Measurements from ENCODE around the gene NRN1L.

Gene NRN1L

DNA sequence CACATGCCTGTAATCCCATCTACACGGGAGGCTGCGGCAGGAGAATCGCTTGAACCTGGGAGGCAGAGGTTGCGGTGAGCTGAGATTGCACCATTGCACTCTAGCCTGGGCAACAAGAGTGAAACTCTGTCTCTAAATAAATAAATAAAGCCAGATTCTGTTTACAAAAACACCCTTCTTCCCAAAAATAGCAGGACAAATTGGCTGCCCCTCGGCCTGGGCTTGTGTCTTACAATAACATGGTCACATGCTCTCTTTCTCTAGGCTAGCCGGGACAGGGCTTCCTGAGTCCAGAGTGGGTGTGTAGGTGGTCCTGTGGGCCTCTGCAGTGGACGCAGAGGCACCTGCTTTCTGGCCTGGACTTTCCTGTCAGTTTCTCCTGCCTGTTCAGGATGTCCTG, 15.0 kb upstream of the NRN1L start:
- H3K9ac ChIP-seq (ENCODE audit: low read depth, low read length): no peak overlapping the region
- H3K4me1 ChIP-seq (ENCODE audit: insufficient read depth, low read length): no peaks in the 10 kb centered on the region; the same call in 1 of the 2 replicates
- H3K9me3 ChIP-seq (ENCODE audit: control insufficient read depth, insufficient read depth, low read length): no peaks in the 10 kb centered on the region
- H3K36me3 ChIP-seq (ENCODE audit: insufficient read depth, low read length): peaks cover 12% of the 10 kb centered on the region

DNA sequence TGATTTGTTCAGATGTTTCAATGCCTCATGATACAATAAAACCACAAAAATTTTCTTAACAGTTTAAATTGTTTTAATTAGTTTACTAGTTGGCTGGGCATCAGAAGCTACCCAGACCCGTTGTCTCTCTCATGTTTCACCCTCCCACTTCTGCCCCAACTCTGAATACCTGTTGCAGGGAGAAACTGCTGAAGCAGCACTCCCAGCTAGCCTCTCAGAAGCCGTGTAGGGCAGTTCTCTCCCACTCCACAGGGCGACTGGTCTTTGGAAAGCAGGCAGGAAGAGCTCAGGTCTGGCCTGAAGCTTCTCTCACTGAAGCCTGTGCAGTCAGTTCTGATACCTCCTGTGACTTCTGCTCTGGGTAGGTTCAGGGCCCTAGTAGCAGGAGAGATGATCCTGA, 13.4 kb upstream of the NRN1L start:
- H3K36me3 ChIP-seq (ENCODE audit: insufficient read depth, low read length): peaks cover 19% of the 10 kb centered on the region
- no peaks in the 10 kb centered on the region; the same call in 1 of the 2 replicates for H3K4me1 ChIP-seq (ENCODE audit: insufficient read depth, low read length)
- no peaks in the 10 kb centered on the region for H3K9me3 ChIP-seq (ENCODE audit: control insufficient read depth, insufficient read depth, low read length)

GRCh38 chr16:67872131-67872630, 12.5 kb upstream of the NRN1L start:
- no peaks in the 10 kb centered on the region for H3K9me3 ChIP-seq (ENCODE audit: control insufficient read depth, insufficient read depth, low read length)
- peaks cover 21% of the 10 kb centered on the region for H3K36me3 ChIP-seq (ENCODE audit: insufficient read depth, low read length)
- no peaks in the 10 kb centered on the region; the same call in 1 of the 2 replicates for H3K4me1 ChIP-seq (ENCODE audit: insufficient read depth, low read length)
- peak overlapping the region; percentile 97; the same call in 1 of the 2 replicates for H3K9ac ChIP-seq (ENCODE audit: low read depth, low read length)

More for the DNA sequence above, 13.4 kb upstream of the NRN1L start:
- H3K9ac ChIP-seq (ENCODE audit: low read depth, low read length): no peak overlapping the region

DNA sequence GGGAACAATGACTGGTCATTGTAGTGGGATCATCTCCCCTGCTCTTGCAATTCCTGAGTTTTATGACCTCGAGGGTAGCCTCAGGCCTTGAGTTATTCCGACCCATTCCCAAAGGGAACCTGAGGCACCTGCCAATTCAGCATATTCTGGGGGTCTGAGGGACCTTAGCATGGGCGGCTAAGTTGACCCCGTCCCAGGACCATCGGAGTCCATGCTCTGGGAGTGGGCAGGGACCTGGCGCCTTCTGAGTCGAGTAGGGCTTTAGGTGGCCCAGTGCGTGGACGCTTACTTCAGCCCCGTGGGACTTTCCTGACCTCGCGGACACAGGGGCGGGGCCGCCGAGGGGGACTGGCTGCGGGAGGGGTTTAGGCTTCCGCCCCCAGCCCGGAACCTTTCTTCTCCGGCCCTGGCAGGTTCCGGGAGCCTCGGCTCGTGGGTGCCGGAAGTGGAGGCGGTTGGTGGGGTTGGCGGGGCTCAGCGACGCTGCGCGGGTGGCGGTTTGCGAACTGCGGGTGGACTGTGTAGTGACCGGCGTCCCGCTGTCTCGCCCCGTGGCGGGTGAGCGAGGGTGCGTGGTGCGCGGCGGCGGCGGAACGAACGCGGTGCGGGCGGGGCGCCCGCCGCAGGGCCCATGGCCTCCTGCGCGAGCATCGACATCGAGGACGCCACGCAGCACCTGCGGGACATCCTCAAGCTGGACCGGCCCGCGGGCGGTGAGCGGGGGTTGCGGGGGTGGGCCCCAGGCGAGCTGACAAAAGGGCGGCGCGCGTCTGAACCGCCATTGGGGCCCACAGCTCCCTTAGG, 11.9 kb upstream of the NRN1L start, which contains the start of gene EDC4:
Gene EDC4, plus strand, starts transcription at position 422 of the 804 bp plus-strand sequence. Its CDS starts 210 bp downstream, at position 632.
- H3K9ac ChIP-seq (ENCODE audit: low read depth, low read length): peak within 1 kb of the TSS; percentile 97
- H3K36me3 ChIP-seq (ENCODE audit: insufficient read depth, low read length): peaks cover 22% of the 10 kb centered on the region
- H3K4me1 ChIP-seq (ENCODE audit: insufficient read depth, low read length): no peaks in the 10 kb centered on the region; the same call in 1 of the 2 replicates
- H3K9me3 ChIP-seq (ENCODE audit: control insufficient read depth, insufficient read depth, low read length): no peaks in the 10 kb centered on the region

DNA sequence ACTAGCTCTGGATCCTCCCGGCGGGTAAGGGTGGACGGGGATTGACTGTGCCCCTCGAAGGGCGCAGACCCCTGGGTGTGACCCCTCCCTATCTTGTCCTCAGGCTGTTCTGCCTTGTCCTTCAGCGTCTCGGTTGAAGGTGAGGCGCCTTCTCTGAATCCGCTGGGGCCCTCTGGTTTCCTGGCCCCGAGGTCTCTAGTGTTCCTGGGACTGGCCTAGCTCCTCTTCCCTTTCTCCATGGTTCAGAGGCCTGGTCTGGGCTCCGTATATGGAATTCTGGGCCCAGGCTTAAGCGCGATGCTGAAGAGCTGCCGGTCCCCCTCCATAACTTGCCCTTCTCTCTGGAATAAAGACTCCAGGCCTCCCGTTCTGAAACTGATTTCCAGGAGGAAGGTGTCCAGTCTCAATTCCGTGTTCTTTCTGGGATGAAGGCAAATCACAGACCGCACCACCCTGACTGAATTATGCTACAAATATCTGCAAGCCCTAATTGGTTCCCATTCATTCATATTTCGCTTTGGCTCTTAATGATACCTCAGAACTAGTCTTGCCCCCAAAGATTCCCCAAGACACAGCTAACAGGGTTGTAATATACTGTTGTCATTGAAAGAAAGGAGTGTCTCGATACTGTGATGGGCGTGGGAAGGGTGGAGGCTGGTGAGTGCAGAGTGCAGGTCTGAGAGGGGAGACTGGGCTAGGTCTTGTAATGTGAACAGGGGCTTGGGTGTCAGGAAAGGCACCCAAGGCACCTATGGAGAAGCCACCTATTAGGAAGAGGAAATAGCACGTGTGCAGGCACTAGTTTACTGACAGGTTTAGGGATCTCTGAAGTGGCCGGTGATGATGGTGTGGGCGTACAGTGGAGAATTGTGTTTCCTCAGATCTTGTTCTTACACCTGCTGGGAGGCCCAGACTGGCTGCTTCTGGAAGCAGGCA, 11.0 kb upstream of the NRN1L start:
- H3K9me3 ChIP-seq (ENCODE audit: control insufficient read depth, insufficient read depth, low read length): no peaks in the 10 kb centered on the region
- H3K4me1 ChIP-seq (ENCODE audit: insufficient read depth, low read length): no peaks in the 10 kb centered on the region; the same call in 1 of the 2 replicates
- H3K36me3 ChIP-seq (ENCODE audit: insufficient read depth, low read length): peaks cover 19% of the 10 kb centered on the region
- H3K9ac ChIP-seq (ENCODE audit: low read depth, low read length): peak overlapping the region; percentile 97

DNA sequence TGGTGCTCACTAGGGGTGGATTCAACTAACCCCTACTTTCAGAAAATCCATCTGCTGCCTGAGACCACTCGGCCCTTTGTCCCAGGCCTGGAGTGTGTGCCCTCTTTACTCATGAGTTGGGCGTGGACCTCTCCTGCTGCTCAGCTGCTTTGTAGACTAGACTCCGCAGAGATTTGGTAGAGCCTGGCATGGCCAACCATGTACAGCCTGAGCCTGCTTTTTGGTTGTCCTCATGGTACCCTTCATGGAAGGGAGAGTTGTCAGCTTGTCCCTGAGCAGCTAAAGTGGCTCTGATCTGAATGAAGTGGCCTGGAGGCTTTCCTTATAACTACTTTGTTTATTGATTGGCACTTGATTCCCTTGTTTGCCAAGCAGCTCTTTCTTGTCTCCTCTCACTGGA, 10.3 kb upstream of the NRN1L start:
- Histone ChIP-seq H3K4me1 (ENCODE audit: insufficient read depth, low read length) (no peaks in the 10 kb centered on the region; the same call in 1 of the 2 replicates), H3K36me3 (ENCODE audit: insufficient read depth, low read length) (peaks cover 19% of the 10 kb centered on the region), H3K9me3 (ENCODE audit: control insufficient read depth, insufficient read depth, low read length) (no peaks in the 10 kb centered on the region), H3K9ac (ENCODE audit: low read depth, low read length) (no peak overlapping the region)

DNA sequence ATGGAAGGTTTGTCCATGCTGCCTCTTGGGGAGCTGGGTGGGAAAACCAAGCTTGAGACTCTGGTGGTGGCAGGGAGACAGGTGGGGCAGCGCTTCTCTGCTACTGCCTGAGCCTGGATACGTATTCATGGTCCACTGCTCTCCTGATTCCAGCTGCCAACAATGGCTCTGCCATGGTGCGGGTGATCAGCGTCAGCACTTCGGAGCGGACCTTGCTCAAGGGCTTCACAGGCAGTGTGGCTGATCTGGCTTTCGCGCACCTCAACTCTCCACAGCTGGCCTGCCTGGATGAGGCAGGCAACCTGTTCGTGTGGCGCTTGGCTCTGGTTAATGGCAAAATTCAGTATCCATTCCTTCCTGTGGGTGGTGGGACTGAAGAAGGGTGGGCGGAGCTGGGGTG, 7.6 kb upstream of the NRN1L start:
- H3K9me3 ChIP-seq (ENCODE audit: control insufficient read depth, insufficient read depth, low read length): no peaks in the 10 kb centered on the region
- no peaks in the 10 kb centered on the region; the same call in 1 of the 2 replicates for H3K4me1 ChIP-seq (ENCODE audit: insufficient read depth, low read length)
- peaks cover 19% of the 10 kb centered on the region for H3K36me3 ChIP-seq (ENCODE audit: insufficient read depth, low read length)
- no peak overlapping the region for H3K9ac ChIP-seq (ENCODE audit: low read depth, low read length)

DNA sequence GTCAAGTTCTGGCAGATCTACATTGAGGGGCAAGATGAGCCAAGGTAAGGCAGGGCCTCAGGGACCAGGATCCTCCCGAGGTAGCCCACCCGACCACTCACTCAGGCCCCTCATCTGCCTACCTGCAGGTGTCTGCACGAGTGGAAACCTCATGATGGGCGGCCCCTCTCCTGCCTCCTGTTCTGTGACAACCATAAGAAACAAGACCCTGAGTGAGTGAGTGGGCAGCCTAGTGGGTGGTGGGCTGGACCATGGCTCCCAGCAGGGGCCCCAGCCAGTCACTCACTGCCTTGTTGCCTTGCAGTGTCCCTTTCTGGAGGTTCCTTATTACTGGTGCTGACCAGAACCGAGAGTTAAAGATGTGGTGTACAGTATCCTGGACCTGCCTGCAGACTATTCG, 6.5 kb upstream of the NRN1L start:
- no peak overlapping the region for H3K9ac ChIP-seq (ENCODE audit: low read depth, low read length)
- H3K36me3 ChIP-seq (ENCODE audit: insufficient read depth, low read length): peaks cover 19% of the 10 kb centered on the region

DNA sequence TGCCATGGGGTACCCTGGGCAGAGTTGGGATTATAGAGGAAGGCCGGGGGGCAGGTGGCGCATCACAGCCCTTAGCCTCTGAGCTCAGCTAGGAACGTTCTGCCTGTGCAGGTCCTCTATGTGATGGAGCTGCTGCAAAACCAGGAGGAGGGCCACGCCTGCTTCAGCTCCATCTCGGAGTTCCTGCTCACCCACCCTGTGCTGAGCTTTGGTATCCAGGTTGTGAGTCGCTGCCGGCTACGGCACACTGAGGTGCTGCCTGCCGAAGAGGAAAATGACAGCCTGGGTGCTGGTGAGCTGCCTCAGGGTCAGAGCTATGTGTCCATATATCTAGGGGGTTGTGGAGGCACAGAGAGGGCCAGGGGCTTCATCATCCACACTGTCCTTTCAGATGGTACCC, 5.8 kb upstream of the NRN1L start:
- peaks cover 19% of the 10 kb centered on the region for H3K36me3 ChIP-seq (ENCODE audit: insufficient read depth, low read length)
- no peaks in the 10 kb centered on the region for H3K9me3 ChIP-seq (ENCODE audit: control insufficient read depth, insufficient read depth, low read length)
- no peaks in the 10 kb centered on the region; the same call in 1 of the 2 replicates for H3K4me1 ChIP-seq (ENCODE audit: insufficient read depth, low read length)
- H3K9ac ChIP-seq (ENCODE audit: low read depth, low read length): no peak overlapping the region

More for the DNA sequence above, 6.5 kb upstream of the NRN1L start:
- no peaks in the 10 kb centered on the region; the same call in 1 of the 2 replicates for H3K4me1 ChIP-seq (ENCODE audit: insufficient read depth, low read length)
- H3K9me3 ChIP-seq (ENCODE audit: control insufficient read depth, insufficient read depth, low read length): no peaks in the 10 kb centered on the region

GRCh38 chr16:67879462-67879861, 5.2 kb upstream of the NRN1L start:
- no peak overlapping the region for H3K9ac ChIP-seq (ENCODE audit: low read depth, low read length)
- H3K9me3 ChIP-seq (ENCODE audit: control insufficient read depth, insufficient read depth, low read length): no peaks in the 10 kb centered on the region
- H3K4me1 ChIP-seq (ENCODE audit: insufficient read depth, low read length): 0 out of 2 replicates have a peak, but pooled peaks cover 2% of the 10 kb centered on the region
- peaks cover 19% of the 10 kb centered on the region for H3K36me3 ChIP-seq (ENCODE audit: insufficient read depth, low read length)

DNA sequence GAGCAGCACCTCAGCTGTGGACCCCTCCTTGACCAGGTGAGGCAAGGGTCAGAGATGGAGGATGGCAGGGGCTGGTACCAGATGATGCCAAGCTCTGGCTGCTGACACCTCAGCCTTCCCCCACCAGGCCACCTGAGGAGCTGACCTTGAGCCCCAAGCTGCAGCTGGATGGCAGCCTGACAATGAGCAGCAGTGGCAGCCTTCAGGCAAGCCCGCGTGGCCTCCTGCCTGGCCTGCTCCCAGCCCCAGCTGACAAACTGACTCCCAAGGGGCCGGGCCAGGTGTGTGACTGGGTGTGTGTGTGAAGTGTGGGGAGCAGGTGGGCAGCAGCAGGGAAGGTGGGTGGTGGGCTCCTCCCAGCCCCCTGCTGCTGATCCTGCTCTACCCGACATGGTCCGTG, 4.7 kb upstream of the NRN1L start:
- H3K9me3 ChIP-seq (ENCODE audit: control insufficient read depth, insufficient read depth, low read length): no peaks in the 10 kb centered on the region

DNA sequence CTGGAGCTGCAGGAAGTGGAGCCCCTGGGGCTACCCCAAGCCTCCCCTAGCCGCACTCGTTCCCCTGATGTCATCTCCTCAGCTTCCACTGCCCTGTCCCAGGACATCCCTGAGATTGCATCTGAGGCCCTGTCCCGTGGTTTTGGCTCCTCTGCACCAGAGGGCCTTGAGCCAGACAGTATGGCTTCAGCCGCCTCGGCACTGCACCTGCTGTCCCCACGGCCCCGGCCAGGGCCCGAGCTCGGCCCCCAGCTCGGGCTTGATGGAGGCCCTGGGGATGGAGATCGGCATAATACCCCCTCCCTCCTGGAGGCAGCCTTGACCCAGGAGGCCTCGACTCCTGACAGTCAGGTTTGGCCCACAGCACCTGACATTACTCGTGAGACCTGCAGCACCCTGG, 4.1 kb upstream of the NRN1L start:
- no peaks in the 10 kb centered on the region for H3K9me3 ChIP-seq (ENCODE audit: control insufficient read depth, insufficient read depth, low read length)
- no peak overlapping the region for H3K9ac ChIP-seq (ENCODE audit: low read depth, low read length)
- peaks cover 10% of the 10 kb centered on the region; the same call in 1 of the 2 replicates for H3K4me1 ChIP-seq (ENCODE audit: insufficient read depth, low read length)
- H3K36me3 ChIP-seq (ENCODE audit: insufficient read depth, low read length): peaks cover 19% of the 10 kb centered on the region

More for the DNA sequence above, 4.7 kb upstream of the NRN1L start:
- Histone ChIP-seq H3K4me1 (ENCODE audit: insufficient read depth, low read length) (peaks cover 4% of the 10 kb centered on the region; the same call in 1 of the 2 replicates), H3K36me3 (ENCODE audit: insufficient read depth, low read length) (peaks cover 19% of the 10 kb centered on the region), H3K9ac (ENCODE audit: low read depth, low read length) (no peak overlapping the region)

- H3K36me3 ChIP-seq (ENCODE audit: insufficient read depth, low read length): peaks cover 10% of the 10 kb centered on the region
- H3K9ac ChIP-seq (ENCODE audit: low read depth, low read length): no peak overlapping the region
- H3K4me1 ChIP-seq (ENCODE audit: insufficient read depth, low read length): peaks cover 19% of the 10 kb centered on the region; the same call in 1 of the 2 replicates
- H3K9me3 ChIP-seq (ENCODE audit: control insufficient read depth, insufficient read depth, low read length): no peaks in the 10 kb centered on the region
Measured at GRCh38 chr16:67881621-67882161, 3.0 kb upstream of the NRN1L start.

All from ES-I3 (cell line).